Astrocyte (in vitro differentiated cells and primary cell): ENCODE data around the gene TNFAIP8L2. TPM values are rescaled to one million over a fixed set of nuclear protein-coding genes. Genes with fewer than 3 reads are reported as not detected.
A peak's percentile ranks its signal among the peaks of the same experiment; 100 is the strongest.

ENCODE experiments used
- DNase-seq: peaks from one replicate; pipeline ENCODE4 v3.0.0-alpha.2; 2010; ENCODE audit warnings: low read depth
- FAIRE-seq: peaks from 2 replicates; lab custom pipeline; 2011; peaks lifted over from hg19 to GRCh38; lab: Jason Lieb, UNC
- H2AFZ ChIP-seq: 2 replicates; pipeline ENCODE4 v1.6.0; 2012; ENCODE audit warnings: low read depth, low read length, inconsistent platforms
- H3K27ac ChIP-seq: 2 replicates; pipeline ENCODE4 v1.5.1; 2011; ENCODE audit warnings: low read depth, low read length, inconsistent platforms
- H3K27me3 ChIP-seq: 2 replicates; pipeline ENCODE4 v1.6.0; 2011; ENCODE audit warnings: low read length, inconsistent platforms; ENCODE audit not compliant: insufficient read depth
- H3K36me3 ChIP-seq: 2 replicates; pipeline ENCODE4 v1.5.1; 2011; ENCODE audit warnings: low read length, inconsistent platforms; ENCODE audit not compliant: insufficient read depth
- H3K4me1 ChIP-seq: 2 replicates; pipeline ENCODE4 v1.5.1; 2011; ENCODE audit warnings: low read length, inconsistent platforms; ENCODE audit not compliant: insufficient read depth
- H3K4me2 ChIP-seq: 2 replicates; pipeline ENCODE4 v1.6.0; 2012; ENCODE audit warnings: low read length, inconsistent platforms
- H3K4me3 ChIP-seq: 2 replicates; pipeline ENCODE4 v1.5.1; 2011; ENCODE audit warnings: low read depth, mild to moderate bottlenecking, low read length, inconsistent platforms; ENCODE audit not compliant: insufficient read depth
- H3K79me2 ChIP-seq: 2 replicates; pipeline ENCODE4 v1.6.0; 2012; ENCODE audit warnings: mild to moderate bottlenecking, low read length, inconsistent platforms; ENCODE audit not compliant: insufficient read depth
- H3K9ac ChIP-seq: 2 replicates; pipeline ENCODE4 v1.6.0; 2012; ENCODE audit warnings: mild to moderate bottlenecking, low read length, inconsistent platforms
- H3K9me3 ChIP-seq: 2 replicates; pipeline ENCODE4 v1.5.1; 2012; ENCODE audit warnings: low read depth, mild to moderate bottlenecking, low read length, inconsistent platforms; ENCODE audit not compliant: insufficient read depth
- H4K20me1 ChIP-seq: 2 replicates; pipeline ENCODE4 v1.6.0; 2012; ENCODE audit warnings: low read length, inconsistent platforms; ENCODE audit not compliant: insufficient read depth
- H3K27ac Mint-ChIP-seq: one replicate; pipeline ENCODE4 v1.8.0; 2021; ENCODE audit warnings: mild to moderate bottlenecking, mixed read lengths; ENCODE audit not compliant: unreplicated experiment
- H3K27me3 Mint-ChIP-seq: one replicate; pipeline ENCODE4 v1.8.0; 2021; ENCODE audit warnings: low read depth, mixed read lengths; ENCODE audit not compliant: unreplicated experiment
- H3K36me3 Mint-ChIP-seq: one replicate; pipeline ENCODE4 v1.8.0; 2021; ENCODE audit warnings: low read depth, mixed read lengths; ENCODE audit not compliant: unreplicated experiment
- H3K4me1 Mint-ChIP-seq: one replicate; pipeline ENCODE4 v1.8.0; 2021; ENCODE audit warnings: low read depth, mixed read lengths; ENCODE audit not compliant: unreplicated experiment
- H3K4me3 Mint-ChIP-seq: one replicate; pipeline ENCODE4 v1.8.0; 2021; ENCODE audit warnings: mild to moderate bottlenecking, moderate library complexity, mixed read lengths; ENCODE audit not compliant: unreplicated experiment
- H3K9me3 Mint-ChIP-seq: one replicate; pipeline ENCODE4 v1.8.0; 2021; ENCODE audit warnings: mild to moderate bottlenecking, mixed read lengths; ENCODE audit not compliant: unreplicated experiment
- CTCF ChIP-seq: IDR thresholded peaks from 2 replicates; pipeline ENCODE4 v1.5.1; 2011; ENCODE audit warnings: low read depth, mild to moderate bottlenecking, inconsistent platforms, low read length, moderate library complexity; ENCODE audit not compliant: insufficient read depth
- EZH2 ChIP-seq: IDR thresholded peaks from 2 replicates; pipeline ENCODE4 v1.6.1; 2012; ENCODE audit warnings: mild to moderate bottlenecking, low read length, inconsistent platforms; ENCODE audit not compliant: insufficient read depth
- total RNA-seq: library from RNA; stranded (reverse); gene quantifications from 2 replicates; pipeline ENCODE4 v1.2.1, GENCODE V29; 2021

Gene TNFAIP8L2
- total RNA-seq, 1 donor from 2014 or later = not detected

- no peaks in the 10 kb centered on the region for H3K79me2 ChIP-seq
- H3K9me3 Mint-ChIP-seq = no peaks in the 10 kb centered on the region
- no peak overlapping the region for H3K27ac Mint-ChIP-seq
- H3K9me3 ChIP-seq = no peaks in the 10 kb centered on the region
- no peak overlapping the region for H3K27ac ChIP-seq
- peaks cover 18% of the 10 kb centered on the region for H3K27me3 Mint-ChIP-seq
- FAIRE-seq = no peak
- peak; percentile 35 for TF ChIP-seq EZH2
- no peak for TF ChIP-seq CTCF
- H3K36me3 ChIP-seq = no peaks in the 10 kb centered on the region
- H3K27me3 ChIP-seq = peaks cover 2% of the 10 kb centered on the region
- peaks cover 14% of the 10 kb centered on the region for H3K4me1 ChIP-seq
- H3K9ac ChIP-seq = peak overlapping the region; percentile 81
- no peak for DNase-seq
- H4K20me1 ChIP-seq = peaks cover 12% of the 10 kb centered on the region
- H3K4me3 Mint-ChIP-seq = peak overlapping the region; percentile 91
- peak overlapping the region; percentile 82 for H2AFZ ChIP-seq
- peaks cover 16% of the 10 kb centered on the region for H3K4me1 Mint-ChIP-seq
- peak overlapping the region; percentile 71 for H3K4me3 ChIP-seq
- peaks cover 5% of the 10 kb centered on the region for H3K36me3 Mint-ChIP-seq
- H3K4me2 ChIP-seq = peak overlapping the region; percentile 84
Measured at GRCh38 chr1:151145304-151146071, 11.0 kb upstream of the TNFAIP8L2 start.

- H3K4me3 ChIP-seq = peak overlapping the region; percentile 71
- H3K79me2 ChIP-seq = no peaks in the 10 kb centered on the region
- Mint-ChIP-seq H3K27ac (no peak overlapping the region), H3K36me3 (peaks cover 5% of the 10 kb centered on the region), H3K27me3 (peaks cover 18% of the 10 kb centered on the region), H3K4me3 (peak overlapping the region; percentile 91), H3K4me1 (peaks cover 16% of the 10 kb centered on the region), H3K9me3 (no peaks in the 10 kb centered on the region)
- peaks cover 2% of the 10 kb centered on the region for H3K27me3 ChIP-seq
- DNase-seq (no peak), FAIRE-seq (no peak)
- TF ChIP-seq EZH2 (no peak), CTCF (no peak)
- peak overlapping the region; percentile 82 for H2AFZ ChIP-seq
- no peaks in the 10 kb centered on the region for H3K36me3 ChIP-seq
- no peak overlapping the region for H3K27ac ChIP-seq
- H3K9me3 ChIP-seq = no peaks in the 10 kb centered on the region
- H3K4me2 ChIP-seq = peak overlapping the region; percentile 84
- peak overlapping the region; percentile 81 for H3K9ac ChIP-seq
- peaks cover 12% of the 10 kb centered on the region for H4K20me1 ChIP-seq
- H3K4me1 ChIP-seq = peaks cover 14% of the 10 kb centered on the region
Measured at GRCh38 chr1:151146072-151146411, 10.4 kb upstream of the TNFAIP8L2 start.
